Gastrocnemius medialis (tissue), 4 donors: Measurements from ENCODE around the gene C3. TPM values are rescaled to one million over a fixed set of nuclear protein-coding genes. Genes with fewer than 3 reads are reported as not detected.
"Not testable (repeated sequence)": the region's sequence is repeated elsewhere in the genome, so short reads cannot be mapped to it uniquely, and the experiment has no call there.

Source experiments
- ATAC-seq, 2 donors: fragments of 150-250 bp; one replicate each; pipeline ENCODE4 v1.9.1; 2016
- DNase-seq, 2 donors: peaks; one replicate each; pipeline ENCODE4 v3.0.0-alpha.2; 2019
- H3K27ac ChIP-seq, 4 donors: fragments of 200-600 bp; sonication (generic); 1 replicate in 1 of 4; 2 replicates in 3 of 4; pipeline ENCODE4 v1.5.1; 2016 to 2018; ENCODE audit warnings: mild to moderate bottlenecking in 2 of 4, moderate library complexity in 1 of 4
- H3K27me3 ChIP-seq, 3 donors: fragments of 200-600 bp; sonication (generic) in 2 of 3; 1 replicate in 1 of 3; 2 replicates in 2 of 3; pipeline versions ENCODE4 v1.5.1 to v1.6.0; 2016 to 2019; ENCODE audit warnings: mild to moderate bottlenecking in 1 of 3, moderate library complexity in 1 of 3
- H3K36me3 ChIP-seq, 2 donors: fragments of 200-600 bp; sonication (generic) in 1 of 2; one replicate each; pipeline ENCODE4 v1.5.1; 2017 to 2018
- H3K4me1 ChIP-seq, 2 donors: fragments of 200-600 bp; sonication (generic) in 1 of 2; one replicate each; pipeline ENCODE4 v1.5.1; 2016 to 2017; ENCODE audit warnings: mild to moderate bottlenecking in 2 of 2
- H3K4me3 ChIP-seq, 4 donors: fragments of 200-600 bp; sonication (generic) in 3 of 4; 1 replicate in 1 of 4; 2 replicates in 3 of 4; pipeline ENCODE4 v1.5.1; 2016 to 2019; ENCODE audit warnings: mild to moderate bottlenecking in 2 of 4
- H3K9me3 ChIP-seq, 3 donors: fragments of 200-600 bp; sonication (generic) in 2 of 3; 1 replicate in 1 of 3; 2 replicates in 2 of 3; pipeline ENCODE4 v1.5.1; 2016 to 2019
- POLR2A ChIP-seq, 2 donors: fragments of 450-650 bp; IDR thresholded peaks; one replicate each; pipeline ENCODE4 v1.6.1; 2017; ENCODE audit warnings: antibody characterized with exemption in 2 of 2, mild to moderate bottlenecking in 2 of 2, moderate library complexity in 2 of 2
- in situ Hi-C, 4 donors: fragments of 200-750 bp; cut with MboI; loops; one replicate each; pipeline versions ENCODE4 v1.15.0 to v1.8.0; 2017; ENCODE audit warnings: low sequenced_read_pairs in 4 of 4
- intact Hi-C: fragments of 100-400 bp; cut with DNase I; formaldehyde crosslinking; loops from one replicate; pipeline ENCODE4 v1.15.1; 2023; ENCODE audit warnings: low total_unique reads
- total RNA-seq, 4 donors: library from RNA; depleted of rRNA; stranded (reverse); fragments of >200 nt; gene quantifications; one replicate each; pipeline versions ENCODE4 v1.1.0 to v1.2.3, GENCODE V29; 2016
- TF ChIP-seq, protein P1 (sequence below), 5 experiments: fragments of 450-650 bp in 3 of 5; fragments of 200-600 bp in 2 of 5; sonication (generic) in 2 of 5; IDR thresholded peaks in 4 of 5; conservative IDR thresholded peaks in 1 of 5; 1 replicate in 4 of 5; 2 replicates in 1 of 5; pipeline ENCODE4 v1.5.1; 2016 to 2019; ENCODE audit warnings: antibody characterized with exemption in 5 of 5, mild to moderate bottlenecking in 3 of 5, moderate library complexity in 3 of 5

The C3 gene
- total RNA-seq, 4 donors from 2014 or later = 25.9 to 121 (median 70.6) TPM

DNA sequence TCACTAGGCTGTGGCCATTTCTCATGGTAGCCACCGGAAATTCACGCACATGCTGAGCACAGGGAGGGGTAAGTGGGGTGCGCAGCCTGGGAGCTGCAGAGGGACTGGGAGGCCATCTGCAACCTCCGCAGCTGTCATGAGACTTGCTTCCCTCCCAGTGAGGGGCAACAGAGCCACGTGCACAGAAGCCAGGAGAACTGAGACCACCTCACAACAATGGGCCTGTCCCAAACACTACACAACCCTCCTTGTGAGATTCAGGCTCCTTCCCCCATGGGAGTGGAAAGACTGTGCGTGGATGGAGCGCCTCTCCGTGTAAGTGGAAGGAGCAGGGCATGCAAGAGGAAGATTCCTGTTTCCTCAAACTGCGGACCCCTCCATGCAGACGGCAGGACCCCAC lies 8.8 kb downstream of the C3 start:
- no peak overlapping the region for H3K4me3 ChIP-seq
- no peaks in the 10 kb centered on the region for H3K36me3 ChIP-seq
- DNase-seq (no peak), ATAC-seq (no peak)
- H3K27me3 ChIP-seq = peaks cover 0 to 10% (median 6%) of the 10 kb centered on the region in 3 donors
- no peaks in the 10 kb centered on the region for H3K4me1 ChIP-seq
- intact Hi-C loops (no loop called here), in situ Hi-C loops (no loop called here)
- TF ChIP-seq, protein P1, sequence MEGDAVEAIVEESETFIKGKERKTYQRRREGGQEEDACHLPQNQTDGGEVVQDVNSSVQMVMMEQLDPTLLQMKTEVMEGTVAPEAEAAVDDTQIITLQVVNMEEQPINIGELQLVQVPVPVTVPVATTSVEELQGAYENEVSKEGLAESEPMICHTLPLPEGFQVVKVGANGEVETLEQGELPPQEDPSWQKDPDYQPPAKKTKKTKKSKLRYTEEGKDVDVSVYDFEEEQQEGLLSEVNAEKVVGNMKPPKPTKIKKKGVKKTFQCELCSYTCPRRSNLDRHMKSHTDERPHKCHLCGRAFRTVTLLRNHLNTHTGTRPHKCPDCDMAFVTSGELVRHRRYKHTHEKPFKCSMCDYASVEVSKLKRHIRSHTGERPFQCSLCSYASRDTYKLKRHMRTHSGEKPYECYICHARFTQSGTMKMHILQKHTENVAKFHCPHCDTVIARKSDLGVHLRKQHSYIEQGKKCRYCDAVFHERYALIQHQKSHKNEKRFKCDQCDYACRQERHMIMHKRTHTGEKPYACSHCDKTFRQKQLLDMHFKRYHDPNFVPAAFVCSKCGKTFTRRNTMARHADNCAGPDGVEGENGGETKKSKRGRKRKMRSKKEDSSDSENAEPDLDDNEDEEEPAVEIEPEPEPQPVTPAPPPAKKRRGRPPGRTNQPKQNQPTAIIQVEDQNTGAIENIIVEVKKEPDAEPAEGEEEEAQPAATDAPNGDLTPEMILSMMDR (IDR thresholded peaks at IDR 0.05 in 4 of 5, conservative IDR thresholded peaks at IDR 0.05 in 1 of 5) = no peak
- no peak for TF ChIP-seq POLR2A (IDR thresholded peaks at IDR 0.05)
- no peaks in the 10 kb centered on the region for H3K9me3 ChIP-seq
- H3K27ac ChIP-seq = no peak overlapping the region

DNA sequence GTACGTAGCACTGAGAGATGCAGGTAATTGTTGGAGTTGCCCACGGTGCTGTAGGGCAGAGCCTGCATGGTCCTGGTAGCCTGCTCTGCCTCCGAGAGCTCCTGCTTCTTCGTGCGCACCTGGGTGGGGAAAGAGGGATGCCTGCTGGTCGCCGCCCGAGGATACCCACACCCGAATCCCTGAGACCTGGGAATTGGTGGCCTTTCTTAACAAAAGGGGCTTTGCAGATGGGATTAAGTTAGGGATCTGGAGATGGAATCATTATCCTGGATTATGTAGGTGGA lies 9.4 kb downstream of the C3 start:
- H3K4me1 ChIP-seq = no peaks in the 10 kb centered on the region
- H3K4me3 ChIP-seq = no peak overlapping the region
- ATAC-seq (no peak), DNase-seq (no peak)
- H3K27me3 ChIP-seq = peaks cover 0 to 10% (median 6%) of the 10 kb centered on the region in 3 donors
- H3K36me3 ChIP-seq = no peaks in the 10 kb centered on the region
- no peaks in the 10 kb centered on the region for H3K9me3 ChIP-seq
- in situ Hi-C loops (no loop called here), intact Hi-C loops (no loop called here)
- H3K27ac ChIP-seq = no peak overlapping the region
- no peak for TF ChIP-seq POLR2A (IDR thresholded peaks at IDR 0.05)
- TF ChIP-seq, protein P1 (IDR thresholded peaks at IDR 0.05 in 4 of 5, conservative IDR thresholded peaks at IDR 0.05 in 1 of 5) = no peak

DNA sequence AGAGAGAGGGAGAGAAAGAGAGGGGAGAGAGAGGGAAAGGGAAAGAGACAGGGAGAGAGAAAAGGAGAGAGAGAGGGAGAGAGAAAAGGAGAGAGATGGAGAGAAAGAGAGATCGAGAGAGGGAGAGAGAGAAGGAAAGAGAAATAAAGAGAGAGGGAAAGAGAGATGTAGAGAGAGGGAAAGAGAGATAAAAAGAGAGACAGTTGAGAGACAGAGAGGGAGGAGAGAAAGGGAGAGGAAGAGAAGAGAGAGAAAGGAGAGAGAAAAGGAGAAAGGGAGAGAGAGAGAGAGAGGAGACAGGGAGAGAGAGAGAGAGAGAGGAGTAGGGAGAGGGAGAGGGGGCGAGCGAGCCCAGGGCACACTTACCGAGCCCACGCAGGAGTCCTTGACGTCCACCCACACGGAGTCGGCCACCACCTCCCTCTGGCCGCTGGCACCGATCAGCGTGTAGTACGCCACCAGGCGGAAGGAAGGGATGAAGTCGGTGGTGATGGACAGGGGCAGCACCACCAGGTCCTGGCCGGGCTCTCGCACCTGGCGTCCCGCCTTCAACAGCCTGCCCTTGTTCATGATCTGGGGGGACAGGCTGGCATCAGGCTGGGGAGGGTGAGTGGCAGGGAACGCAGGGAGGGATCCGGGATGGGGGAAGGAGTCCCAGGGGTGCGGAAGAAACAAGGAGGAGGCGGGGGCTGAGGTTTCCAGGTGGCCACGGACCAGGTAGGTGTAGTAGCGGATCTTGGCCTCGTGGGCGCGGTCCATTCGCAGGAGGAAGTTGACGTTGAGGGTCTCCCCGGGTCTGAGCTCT lies 10.0 kb downstream of the C3 start:
- peaks cover 0 to 10% (median 6%) of the 10 kb centered on the region in 3 donors for H3K27me3 ChIP-seq
- no peaks in the 10 kb centered on the region for H3K9me3 ChIP-seq
- ATAC-seq (no peak), DNase-seq (no peak)
- in situ Hi-C loops = no loop called here
- TF ChIP-seq POLR2A (IDR thresholded peaks at IDR 0.05) = no peak
- TF ChIP-seq, protein P1 (IDR thresholded peaks at IDR 0.05 in 4 of 5, conservative IDR thresholded peaks at IDR 0.05 in 1 of 5) = no peak
- H3K36me3 ChIP-seq = no peaks in the 10 kb centered on the region
- H3K27ac ChIP-seq = no peak overlapping the region
- intact Hi-C loops = no loop called here
- no peaks in the 10 kb centered on the region for H3K4me1 ChIP-seq
- no peak overlapping the region for H3K4me3 ChIP-seq

DNA sequence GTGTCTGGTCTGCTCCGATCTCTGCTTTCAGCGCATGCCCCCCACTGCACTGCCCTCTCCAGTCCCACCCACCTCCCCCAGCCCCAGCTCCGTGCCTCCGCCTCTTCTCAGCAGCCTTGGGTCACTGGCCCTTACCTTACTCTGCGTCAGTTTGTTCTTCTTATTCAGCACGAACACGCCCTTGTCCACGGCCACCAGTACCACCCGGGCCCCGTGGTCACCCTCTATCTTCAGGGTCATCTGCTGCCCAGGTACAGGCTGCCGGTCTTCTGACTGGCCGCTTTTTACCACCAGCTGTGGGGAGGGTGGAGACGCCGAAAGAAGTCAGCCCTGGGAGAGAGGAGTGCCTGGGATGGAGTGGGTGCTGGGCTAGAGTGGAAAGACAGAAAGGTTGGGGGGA lies 10.9 kb downstream of the C3 start:
- H3K27me3 ChIP-seq = peaks cover 0 to 10% (median 6%) of the 10 kb centered on the region in 3 donors
- no peak overlapping the region for H3K4me3 ChIP-seq
- ATAC-seq (no peak), DNase-seq (no peak)
- H3K36me3 ChIP-seq = no peaks in the 10 kb centered on the region
- H3K4me1 ChIP-seq = no peaks in the 10 kb centered on the region
- H3K27ac ChIP-seq = no peak overlapping the region
- in situ Hi-C loops (no loop called here), intact Hi-C loops (no loop called here)
- TF ChIP-seq POLR2A (IDR thresholded peaks at IDR 0.05) = no peak
- TF ChIP-seq, protein P1 (IDR thresholded peaks at IDR 0.05 in 4 of 5, conservative IDR thresholded peaks at IDR 0.05 in 1 of 5) = no peak
- H3K9me3 ChIP-seq = no peaks in the 10 kb centered on the region

DNA sequence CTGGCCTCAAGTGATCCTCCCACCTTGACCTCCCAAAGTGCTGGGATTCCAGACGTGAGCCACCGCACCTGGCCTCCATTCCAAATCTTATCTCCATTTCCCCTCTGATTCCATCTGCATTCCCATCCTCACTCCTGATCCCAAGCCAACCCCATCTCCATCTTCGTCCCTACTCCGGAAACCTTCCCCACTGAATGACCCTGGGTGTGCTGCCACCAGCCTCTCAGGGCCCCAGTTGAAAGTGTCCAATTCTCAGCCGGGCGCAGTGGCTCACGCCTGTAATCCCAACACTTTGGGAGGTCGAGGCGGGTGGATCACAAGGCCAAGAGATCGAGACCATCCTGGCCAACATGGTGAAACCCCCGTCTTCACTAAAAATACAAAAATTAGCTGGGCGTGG lies 11.5 kb downstream of the C3 start:
- H3K27me3 ChIP-seq = peaks cover 0 to 10% (median 6%) of the 10 kb centered on the region in 3 donors
- H3K27ac ChIP-seq, intact Hi-C loops, DNase-seq, ATAC-seq, H3K4me3 ChIP-seq, in situ Hi-C loops, H3K4me1 ChIP-seq, H3K36me3 ChIP-seq, H3K9me3 ChIP-seq: not testable (repeated sequence)
